ENCODE results near the gene USP3. TPM values are rescaled to one million over a fixed set of nuclear protein-coding genes. Genes with fewer than 3 reads are reported as not detected.

Gene USP3
- total RNA-seq, 1 experiment from 2014 or later = 46.1 TPM

- no peak for DNase-seq (ENCODE audit: extremely low read depth, low read depth)
Measured at GRCh38 chr15:63494408-63494807, 10.0 kb upstream of the USP3 start.

GRCh38 chr15:63495343-63495742 lies 9.1 kb upstream of the USP3 start:
- no peak for DNase-seq (ENCODE audit: extremely low read depth, low read depth)

- DNase-seq (ENCODE audit: extremely low read depth, low read depth) = no peak
Measured at GRCh38 chr15:63495780-63496488, 8.5 kb upstream of the USP3 start.

- no peak for DNase-seq (ENCODE audit: extremely low read depth, low read depth)
Measured at GRCh38 chr15:63497642-63498467, 6.5 kb upstream of the USP3 start.

- no peak for DNase-seq (ENCODE audit: extremely low read depth, low read depth)
Measured at GRCh38 chr15:63499175-63499549, 5.2 kb upstream of the USP3 start.

- no peak for DNase-seq (ENCODE audit: extremely low read depth, low read depth)
Measured at GRCh38 chr15:63499611-63500010, 4.8 kb upstream of the USP3 start.

- no peak for DNase-seq (ENCODE audit: extremely low read depth, low read depth)
Measured at GRCh38 chr15:63500265-63501250, 3.8 kb upstream of the USP3 start.

- DNase-seq (ENCODE audit: extremely low read depth, low read depth) = no peak
Measured at GRCh38 chr15:63501256-63502089, 2.9 kb upstream of the USP3 start.

GRCh38 chr15:63502137-63502766 lies 2.1 kb upstream of the USP3 start:
- DNase-seq (ENCODE audit: extremely low read depth, low read depth) = no peak

- DNase-seq (ENCODE audit: extremely low read depth, low read depth) = peak; percentile 92
Measured at GRCh38 chr15:63502843-63503738, 1.3 kb upstream of the USP3 start.

GRCh38 chr15:63503739-63504246 lies 600 bp upstream of the USP3 start:
- peak; percentile 72 for DNase-seq (ENCODE audit: extremely low read depth, low read depth)

- no peak for DNase-seq (ENCODE audit: extremely low read depth, low read depth)
Measured at GRCh38 chr15:63504979-63505841, 817 bp downstream of the USP3 start.

GRCh38 chr15:63505842-63506222 lies 1.4 kb downstream of the USP3 start:
- DNase-seq (ENCODE audit: extremely low read depth, low read depth) = no peak

GRCh38 chr15:63506537-63507035 lies 2.2 kb downstream of the USP3 start:
- DNase-seq (ENCODE audit: extremely low read depth, low read depth) = no peak

- DNase-seq (ENCODE audit: extremely low read depth, low read depth) = no peak
Measured at GRCh38 chr15:63507878-63508818, 3.8 kb downstream of the USP3 start.
